Measurements from ENCODE around the gene ADRB2.

GRCh38 chr5:148796936-148797335 is 29.5 kb upstream of the ADRB2 start:
- TF ChIP-seq JUND (IDR thresholded peaks at IDR 0.05) (no peak), CTCF (IDR thresholded peaks at IDR 0.05 in 2 of 3, conservative IDR thresholded peaks at IDR 0.05 in 1 of 3; ENCODE audit: borderline replicate concordance in 1 of 3, insufficient read depth in 1 of 3, low read depth in 2 of 3, low read length in 2 of 3) (no peak), EZH2phosphoT487 (IDR thresholded peaks at IDR 0.05; ENCODE audit: borderline replicate concordance) (no peak), EZH2 (IDR thresholded peaks at IDR 0.05) (no peak), SRF (IDR thresholded peaks at IDR 0.05; ENCODE audit: low read depth) (no peak), EGR1 (IDR thresholded peaks at IDR 0.05; ENCODE audit: low read depth) (no peak), POLR2AphosphoS5 (IDR thresholded peaks at IDR 0.05; ENCODE audit: low read depth, low read length) (no peak), POLR2A (IDR thresholded peaks at IDR 0.05; ENCODE audit: borderline replicate concordance, extremely low read depth, insufficient read depth, insufficient read length) (no peak)

Measured in HCT116 (cell line).